H1 (cell line): ENCODE data around the gene TBC1D2. TPM values are rescaled to one million over a fixed set of nuclear protein-coding genes. Genes with fewer than 3 reads are reported as not detected.

ENCODE experiments used
- BACH1 ChIP-seq: IDR thresholded peaks from 2 replicates; pipeline ENCODE4 v1.6.1; 2012; ENCODE audit warnings: low read length, improper control_type of control experiment
- BRCA1 ChIP-seq: IDR thresholded peaks from 2 replicates; pipeline ENCODE4 v1.6.1; 2012; ENCODE audit warnings: low read depth, low read length, improper control_type of control experiment
- CEBPB ChIP-seq: IDR thresholded peaks from 2 replicates; pipeline ENCODE4 v1.6.1; 2012; ENCODE audit warnings: low read depth, low read length
- CREB1 ChIP-seq: IDR thresholded peaks from 2 replicates; pipeline ENCODE4 v1.6.1; 2012; ENCODE audit warnings: inconsistent platforms
- CTBP2 ChIP-seq: IDR thresholded peaks from 2 replicates; pipeline ENCODE4 v1.7.0; 2011; ENCODE audit warnings: borderline replicate concordance, mild to moderate bottlenecking, moderate library complexity, mixed read lengths, low read length; ENCODE audit not compliant: insufficient read depth, insufficient read length
- E2F6 ChIP-seq: IDR thresholded peaks from 2 replicates; pipeline ENCODE4 v1.6.1; 2012; ENCODE audit warnings: inconsistent platforms
- GTF2F1 ChIP-seq: IDR thresholded peaks from 2 replicates; pipeline ENCODE4 v1.6.1; 2012; ENCODE audit warnings: low read depth, low read length, improper control_type of control experiment, borderline replicate concordance
- JUND ChIP-seq: IDR thresholded peaks from 2 replicates; pipeline ENCODE4 v1.6.1; 2011; ENCODE audit warnings: mild to moderate bottlenecking, improper control_type of control experiment, low read length
- KDM1A ChIP-seq: fragments of 200-600, 300-600 bp; sonication (generic); IDR thresholded peaks from 2 replicates; pipeline ENCODE4 v1.7.1; 2016; ENCODE audit warnings: mild to moderate bottlenecking, low read length, borderline replicate concordance
- MAX ChIP-seq: IDR thresholded peaks from 2 replicates; pipeline ENCODE4 v1.6.1; 2012; ENCODE audit warnings: inconsistent platforms
- POLR2AphosphoS5 ChIP-seq: IDR thresholded peaks from 2 replicates; pipeline ENCODE4 v1.6.1; 2011; ENCODE audit warnings: low read depth, low read length
- RFX5 ChIP-seq: IDR thresholded peaks from 2 replicates; pipeline ENCODE4 v1.6.1; 2011; ENCODE audit warnings: low read depth, low read length, improper control_type of control experiment, borderline replicate concordance
- SAP30 ChIP-seq: fragments of 300-600 bp; sonication (generic); IDR thresholded peaks from 2 replicates; pipeline ENCODE4 v1.7.1; 2012; ENCODE audit warnings: low read length, moderate library complexity, mild to moderate bottlenecking, inconsistent platforms; ENCODE audit not compliant: insufficient read depth, insufficient replicate concordance
- ZNF274 ChIP-seq: IDR thresholded peaks from 2 replicates; pipeline ENCODE4 v1.7.0; 2012; ENCODE audit warnings: low read length, borderline replicate concordance; ENCODE audit errors: extremely low read depth
- polyA plus RNA-seq, 7 experiments: library from polyadenylated mRNA; depleted of rRNA in 3 of 7; stranded (reverse) in 5 of 7; unstranded in 2 of 7; fragments of >200 nt in 5 of 7; fragments of 200-250 nt in 2 of 7; gene quantifications; 1 replicate in 5 of 7; 2 replicates in 1 of 7; 4 replicates in 1 of 7; pipeline versions ENCODE4 v1.2.1 to v1.2.3, GENCODE V29; 2011 to 2013; ENCODE audit warnings: missing spikeins in 2 of 7, mixed read lengths in 2 of 7
- total RNA-seq: library from RNA; stranded (reverse); fragmentation: NEBNext Ultra II Directional; extraction: Animal tissue kit (Norgen Biotek cat#: 25700); gene quantifications from 2 replicates; pipeline ENCODE4 v1.2.1, GENCODE V29; 2021

Gene TBC1D2
- total and polyA plus RNA-seq, 2 of the 8 experiments (the other 6 are each of a cell fraction or from before 2014, with no cell fraction given): 7.4 TPM

GRCh38 chr9:98254228-98255060, 1.0 kb downstream of the TBC1D2 start (continued):
- TF ChIP-seq MAX (no peak), CEBPB (no peak), E2F6 (no peak), CREB1 (no peak), JUND (no peak), CTBP2 (no peak), RFX5 (no peak), ZNF274 (no peak), SAP30 (no peak), POLR2AphosphoS5 (no peak), BRCA1 (no peak), KDM1A (peak; percentile 97), BACH1 (no peak), GTF2F1 (no peak)
